ENCODE data around the gene CREBBP.

DNA sequence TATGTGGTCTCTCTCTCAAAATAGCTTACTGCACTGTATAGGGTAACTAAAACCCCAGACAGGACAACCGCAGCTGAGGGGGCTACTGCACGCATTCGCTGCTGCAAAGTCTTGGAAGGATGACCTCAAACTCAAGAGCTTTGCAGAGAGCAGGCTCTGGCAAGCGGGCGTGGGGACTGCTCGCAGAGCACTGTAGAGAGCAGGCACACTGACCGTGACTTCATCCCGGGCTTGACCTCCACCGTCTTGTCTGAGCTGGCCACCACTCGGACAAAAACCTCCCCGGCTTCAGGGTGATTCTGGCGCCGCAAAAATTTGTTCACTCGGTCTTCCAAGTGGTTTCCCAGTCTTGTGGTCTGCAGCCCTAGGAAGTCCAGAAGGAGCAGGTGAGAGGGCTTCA, 140.3 kb downstream of the CREBBP start:
- TF ChIP-seq, protein P1, sequence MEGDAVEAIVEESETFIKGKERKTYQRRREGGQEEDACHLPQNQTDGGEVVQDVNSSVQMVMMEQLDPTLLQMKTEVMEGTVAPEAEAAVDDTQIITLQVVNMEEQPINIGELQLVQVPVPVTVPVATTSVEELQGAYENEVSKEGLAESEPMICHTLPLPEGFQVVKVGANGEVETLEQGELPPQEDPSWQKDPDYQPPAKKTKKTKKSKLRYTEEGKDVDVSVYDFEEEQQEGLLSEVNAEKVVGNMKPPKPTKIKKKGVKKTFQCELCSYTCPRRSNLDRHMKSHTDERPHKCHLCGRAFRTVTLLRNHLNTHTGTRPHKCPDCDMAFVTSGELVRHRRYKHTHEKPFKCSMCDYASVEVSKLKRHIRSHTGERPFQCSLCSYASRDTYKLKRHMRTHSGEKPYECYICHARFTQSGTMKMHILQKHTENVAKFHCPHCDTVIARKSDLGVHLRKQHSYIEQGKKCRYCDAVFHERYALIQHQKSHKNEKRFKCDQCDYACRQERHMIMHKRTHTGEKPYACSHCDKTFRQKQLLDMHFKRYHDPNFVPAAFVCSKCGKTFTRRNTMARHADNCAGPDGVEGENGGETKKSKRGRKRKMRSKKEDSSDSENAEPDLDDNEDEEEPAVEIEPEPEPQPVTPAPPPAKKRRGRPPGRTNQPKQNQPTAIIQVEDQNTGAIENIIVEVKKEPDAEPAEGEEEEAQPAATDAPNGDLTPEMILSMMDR (IDR thresholded peaks at IDR 0.05), result no peak
- TF ChIP-seq POLR2A (IDR thresholded peaks at IDR 0.05) (no peak), EP300 (IDR thresholded peaks at IDR 0.05) (no peak)
